HL-60 (cell line): Measurements from ENCODE around the gene LRRIQ3.

Source experiments
- CTCF ChIP-seq: IDR thresholded peaks from one replicate; pipeline ENCODE4 v1.5.1; 2011; ENCODE audit warnings: low read length, control low read depth, inconsistent platforms; ENCODE audit not compliant: insufficient read depth
- GABPA ChIP-seq: IDR thresholded peaks from 2 replicates; pipeline ENCODE4 v1.6.1; 2012; ENCODE audit warnings: low read depth
- POLR2AphosphoS5 ChIP-seq: IDR thresholded peaks from 2 replicates; pipeline ENCODE4 v1.6.1; 2012; ENCODE audit warnings: low read depth
- TF ChIP-seq, protein P1 (sequence below): IDR thresholded peaks from 2 replicates; pipeline ENCODE4 v1.6.1; 2012; ENCODE audit warnings: low read depth; ENCODE audit not compliant: insufficient replicate concordance

- no peak for TF ChIP-seq CTCF
- no peak for TF ChIP-seq GABPA
- TF ChIP-seq, protein P1, sequence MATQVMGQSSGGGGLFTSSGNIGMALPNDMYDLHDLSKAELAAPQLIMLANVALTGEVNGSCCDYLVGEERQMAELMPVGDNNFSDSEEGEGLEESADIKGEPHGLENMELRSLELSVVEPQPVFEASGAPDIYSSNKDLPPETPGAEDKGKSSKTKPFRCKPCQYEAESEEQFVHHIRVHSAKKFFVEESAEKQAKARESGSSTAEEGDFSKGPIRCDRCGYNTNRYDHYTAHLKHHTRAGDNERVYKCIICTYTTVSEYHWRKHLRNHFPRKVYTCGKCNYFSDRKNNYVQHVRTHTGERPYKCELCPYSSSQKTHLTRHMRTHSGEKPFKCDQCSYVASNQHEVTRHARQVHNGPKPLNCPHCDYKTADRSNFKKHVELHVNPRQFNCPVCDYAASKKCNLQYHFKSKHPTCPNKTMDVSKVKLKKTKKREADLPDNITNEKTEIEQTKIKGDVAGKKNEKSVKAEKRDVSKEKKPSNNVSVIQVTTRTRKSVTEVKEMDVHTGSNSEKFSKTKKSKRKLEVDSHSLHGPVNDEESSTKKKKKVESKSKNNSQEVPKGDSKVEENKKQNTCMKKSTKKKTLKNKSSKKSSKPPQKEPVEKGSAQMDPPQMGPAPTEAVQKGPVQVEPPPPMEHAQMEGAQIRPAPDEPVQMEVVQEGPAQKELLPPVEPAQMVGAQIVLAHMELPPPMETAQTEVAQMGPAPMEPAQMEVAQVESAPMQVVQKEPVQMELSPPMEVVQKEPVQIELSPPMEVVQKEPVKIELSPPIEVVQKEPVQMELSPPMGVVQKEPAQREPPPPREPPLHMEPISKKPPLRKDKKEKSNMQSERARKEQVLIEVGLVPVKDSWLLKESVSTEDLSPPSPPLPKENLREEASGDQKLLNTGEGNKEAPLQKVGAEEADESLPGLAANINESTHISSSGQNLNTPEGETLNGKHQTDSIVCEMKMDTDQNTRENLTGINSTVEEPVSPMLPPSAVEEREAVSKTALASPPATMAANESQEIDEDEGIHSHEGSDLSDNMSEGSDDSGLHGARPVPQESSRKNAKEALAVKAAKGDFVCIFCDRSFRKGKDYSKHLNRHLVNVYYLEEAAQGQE = no peak
- TF ChIP-seq POLR2AphosphoS5 = no peak
Measured at GRCh38 chr1:74160046-74160445, 37.9 kb downstream of the LRRIQ3 start.
